ENCODE measurements around the gene ATP6V1C2.

Gene ATP6V1C2

DNA sequence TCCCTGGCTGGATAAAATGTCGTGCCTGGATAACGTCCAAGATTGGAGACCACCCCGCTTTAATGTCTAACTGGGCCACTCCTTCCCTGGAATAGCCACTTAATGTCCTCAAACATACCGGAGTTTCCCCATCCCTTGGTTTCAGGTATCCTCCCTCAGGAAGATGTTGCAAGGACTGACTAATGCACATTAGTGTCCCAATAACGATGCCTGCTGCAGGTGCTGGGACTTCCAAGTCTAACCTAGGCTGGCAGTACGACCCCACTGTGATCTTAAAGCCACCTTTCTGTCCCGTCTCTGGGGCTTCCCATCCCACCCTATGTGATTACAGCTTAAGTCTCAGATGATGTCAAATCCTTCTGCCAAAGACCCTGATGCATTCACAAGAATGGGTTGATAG, 1.1 kb upstream of the ATP6V1C2 start:
- H3K36me3 ChIP-seq (replicated peaks in 1 of 2; ENCODE audit: control insufficient read depth in 2 of 2, insufficient read depth in 2 of 2, low read length in 2 of 2), result no peaks in the 10 kb centered on the region
- no peak for DNase-seq (ENCODE audit: low spot score)
- no peak overlapping the region for H4K8ac ChIP-seq (ENCODE audit: low read depth, low read length)
- H3K14ac ChIP-seq (ENCODE audit: low read length), result no peak overlapping the region
- H3K27me3 ChIP-seq (ENCODE audit: control insufficient read depth in 3 of 3, insufficient read depth in 3 of 3, low read depth in 1 of 3, low read length in 3 of 3), result peaks cover 24 to 85% (median 45%) of the 10 kb centered on the region in 3 experiments
- peaks cover 4 to 13% of the 10 kb centered on the region in 2 donors for H3K4me1 ChIP-seq (ENCODE audit: control insufficient read depth in 2 of 2, insufficient read depth in 1 of 2, low read depth in 1 of 2, low read length in 2 of 2)
- no peak overlapping the region for H3K4me3 ChIP-seq (ENCODE audit: low read length in 2 of 2)
- H2BK12ac ChIP-seq (ENCODE audit: low read length), result no peak overlapping the region
- H3K79me1 ChIP-seq (ENCODE audit: low read depth, low read length), result no peaks in the 10 kb centered on the region
- H3K9ac ChIP-seq (ENCODE audit: low read depth, low read length, poor library complexity), result no peak overlapping the region
- no peak overlapping the region for H3K4me2 ChIP-seq (ENCODE audit: insufficient read depth, low read length, poor library complexity, severe bottlenecking)
- no peak overlapping the region for H2BK15ac ChIP-seq (ENCODE audit: low read length)
- H3K4ac ChIP-seq (ENCODE audit: low read length), result no peak overlapping the region
- H3K18ac ChIP-seq (ENCODE audit: low read length), result no peak overlapping the region
- no peak overlapping the region for H2AK5ac ChIP-seq (ENCODE audit: low read depth, low read length)
- H2AFZ ChIP-seq (ENCODE audit: low read length), result no peak overlapping the region
- WGBS, 2 donors (ENCODE audit: extremely low coverage in 2 of 2, insufficient read length in 2 of 2, insufficient replicate concordance in 1 of 2), result no CpG with 5 or more reads among the region's 7 CpGs
- H4K91ac ChIP-seq (ENCODE audit: low read depth, low read length, poor library complexity), result no peak overlapping the region
- H3K27ac ChIP-seq (replicated peaks; ENCODE audit: low read length), result no peak overlapping the region
- peaks cover 2 to 5% of the 10 kb centered on the region in 2 donors for H3K9me3 ChIP-seq (replicated peaks in 1 of 2; ENCODE audit: control insufficient read depth in 2 of 2, insufficient read depth in 1 of 2, low read depth in 1 of 2, low read length in 2 of 2)
- no peak overlapping the region for H2BK5ac ChIP-seq (ENCODE audit: low read length)
- no peak overlapping the region for H2BK120ac ChIP-seq (ENCODE audit: low read depth, low read length)
- H3K23ac ChIP-seq (ENCODE audit: low read depth, low read length, poor library complexity), result no peak overlapping the region

DNA sequence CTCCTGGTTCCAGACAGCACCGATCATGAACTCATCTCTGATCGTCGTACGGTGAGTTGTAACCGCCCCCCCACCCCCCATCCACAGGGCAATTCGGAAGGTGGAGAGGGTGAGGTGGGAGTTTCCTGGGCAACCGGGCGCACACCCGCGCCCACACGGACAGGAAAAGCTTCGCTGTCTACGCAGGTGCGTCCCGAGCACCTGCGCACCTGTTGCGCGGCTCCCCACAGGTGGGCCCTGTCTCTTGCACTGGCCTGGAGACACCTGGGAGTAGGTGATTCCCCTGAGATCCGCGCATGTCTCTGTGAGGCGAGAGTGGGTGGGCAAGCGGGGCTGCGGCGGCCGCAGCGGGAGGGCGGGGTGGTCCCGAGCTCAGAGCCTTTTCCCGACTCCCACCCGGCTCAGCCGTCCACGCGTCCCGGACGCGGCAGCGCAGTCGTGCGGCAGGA, 459 bp upstream of the ATP6V1C2 start:
- Histone ChIP-seq H3K27me3 (ENCODE audit: control insufficient read depth in 3 of 3, insufficient read depth in 3 of 3, low read depth in 1 of 3, low read length in 3 of 3) (peaks cover 24 to 84% (median 45%) of the 10 kb centered on the region in 3 experiments), H3K4me1 (ENCODE audit: control insufficient read depth in 2 of 2, insufficient read depth in 1 of 2, low read depth in 1 of 2, low read length in 2 of 2) (peaks cover 4 to 13% of the 10 kb centered on the region in 2 donors), H3K18ac (ENCODE audit: low read length) (peak overlapping the region; percentile 92), H4K8ac (ENCODE audit: low read depth, low read length) (no peak overlapping the region), H3K9ac (ENCODE audit: low read depth, low read length, poor library complexity) (no peak overlapping the region), H3K4me2 (ENCODE audit: insufficient read depth, low read length, poor library complexity, severe bottlenecking) (peak overlapping the region; percentile 98), H3K23ac (ENCODE audit: low read depth, low read length, poor library complexity) (peak overlapping the region; percentile 34), H2BK120ac (ENCODE audit: low read depth, low read length) (no peak overlapping the region), H3K4me3 (ENCODE audit: low read length in 2 of 2) (peak overlapping the region; percentile 37 to 68), H2BK12ac (ENCODE audit: low read length) (no peak overlapping the region), H2AFZ (ENCODE audit: low read length) (peak overlapping the region; percentile 83), H3K79me1 (ENCODE audit: low read depth, low read length) (no peaks in the 10 kb centered on the region), H3K4ac (ENCODE audit: low read length) (no peak overlapping the region), H2BK5ac (ENCODE audit: low read length) (no peak overlapping the region), H3K14ac (ENCODE audit: low read length) (no peak overlapping the region), H4K91ac (ENCODE audit: low read depth, low read length, poor library complexity) (no peak overlapping the region), H2AK5ac (ENCODE audit: low read depth, low read length) (peak overlapping the region; percentile 68), H3K36me3 (replicated peaks in 1 of 2; ENCODE audit: control insufficient read depth in 2 of 2, insufficient read depth in 2 of 2, low read length in 2 of 2) (no peaks in the 10 kb centered on the region), H3K9me3 (replicated peaks in 1 of 2; ENCODE audit: control insufficient read depth in 2 of 2, insufficient read depth in 1 of 2, low read depth in 1 of 2, low read length in 2 of 2) (peaks cover 2 to 5% of the 10 kb centered on the region in 2 donors), H3K27ac (replicated peaks; ENCODE audit: low read length) (no peak overlapping the region), H2BK15ac (ENCODE audit: low read length) (no peak overlapping the region)
- WGBS, 2 donors (ENCODE audit: extremely low coverage in 2 of 2, insufficient read length in 2 of 2, insufficient replicate concordance in 1 of 2), result no CpG with 5 or more reads among the region's 39 CpGs
- no peak for DNase-seq (ENCODE audit: low spot score)

DNA sequence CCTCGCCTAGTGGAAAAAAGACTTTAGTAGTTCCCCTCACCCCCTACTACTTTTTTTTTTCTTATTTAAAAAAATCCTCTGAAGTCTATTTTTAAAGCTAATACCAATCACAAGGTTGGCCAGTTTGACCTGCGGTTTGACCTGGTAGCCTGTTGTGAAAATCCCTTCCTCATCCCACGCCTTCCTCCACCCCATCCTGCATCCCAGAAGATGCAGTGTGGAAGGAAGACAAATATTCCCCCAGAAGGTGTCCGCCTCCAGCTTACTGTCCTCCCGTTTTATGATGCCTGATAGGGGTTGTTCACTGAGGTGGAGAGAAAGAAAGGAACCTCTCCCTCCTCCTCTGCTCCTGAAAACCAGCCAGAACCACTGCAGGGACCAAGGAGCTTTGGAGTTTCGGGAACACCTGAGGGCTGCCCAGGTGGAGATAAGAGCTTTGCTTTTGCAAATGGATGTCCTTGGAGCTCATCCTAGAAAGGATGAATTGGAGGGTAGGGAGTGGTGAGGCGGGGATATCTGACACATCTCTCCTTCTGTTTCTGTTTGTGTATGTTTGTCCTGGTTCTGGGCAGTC, 909 bp downstream of the ATP6V1C2 start:
- Histone ChIP-seq H2BK5ac (ENCODE audit: low read length) (no peak overlapping the region), H3K4ac (ENCODE audit: low read length) (no peak overlapping the region), H3K4me1 (ENCODE audit: control insufficient read depth in 2 of 2, insufficient read depth in 1 of 2, low read depth in 1 of 2, low read length in 2 of 2) (peaks cover 4 to 11% of the 10 kb centered on the region in 2 donors), H2BK15ac (ENCODE audit: low read length) (no peak overlapping the region), H3K18ac (ENCODE audit: low read length) (no peak overlapping the region), H4K8ac (ENCODE audit: low read depth, low read length) (no peak overlapping the region), H3K4me2 (ENCODE audit: insufficient read depth, low read length, poor library complexity, severe bottlenecking) (peak overlapping the region; percentile 98), H2BK120ac (ENCODE audit: low read depth, low read length) (no peak overlapping the region), H3K4me3 (ENCODE audit: low read length in 2 of 2) (no peak overlapping the region), H3K14ac (ENCODE audit: low read length) (no peak overlapping the region), H3K27me3 (ENCODE audit: control insufficient read depth in 3 of 3, insufficient read depth in 3 of 3, low read depth in 1 of 3, low read length in 3 of 3) (peaks cover 24 to 81% (median 45%) of the 10 kb centered on the region in 3 experiments), H3K36me3 (replicated peaks in 1 of 2; ENCODE audit: control insufficient read depth in 2 of 2, insufficient read depth in 2 of 2, low read length in 2 of 2) (no peaks in the 10 kb centered on the region), H3K9ac (ENCODE audit: low read depth, low read length, poor library complexity) (no peak overlapping the region), H3K79me1 (ENCODE audit: low read depth, low read length) (no peaks in the 10 kb centered on the region), H2AFZ (ENCODE audit: low read length) (no peak overlapping the region), H3K27ac (replicated peaks; ENCODE audit: low read length) (no peak overlapping the region), H3K23ac (ENCODE audit: low read depth, low read length, poor library complexity) (peak overlapping the region; percentile 73), H3K9me3 (replicated peaks in 1 of 2; ENCODE audit: control insufficient read depth in 2 of 2, insufficient read depth in 1 of 2, low read depth in 1 of 2, low read length in 2 of 2) (peaks cover 2 to 5% of the 10 kb centered on the region in 2 donors), H4K91ac (ENCODE audit: low read depth, low read length, poor library complexity) (no peak overlapping the region), H2AK5ac (ENCODE audit: low read depth, low read length) (no peak overlapping the region), H2BK12ac (ENCODE audit: low read length) (no peak overlapping the region)
- WGBS, 2 donors (ENCODE audit: extremely low coverage in 2 of 2, insufficient read length in 2 of 2, insufficient replicate concordance in 1 of 2), result no CpG with 5 or more reads among the region's 7 CpGs
- no peak for DNase-seq (ENCODE audit: low spot score)

DNA sequence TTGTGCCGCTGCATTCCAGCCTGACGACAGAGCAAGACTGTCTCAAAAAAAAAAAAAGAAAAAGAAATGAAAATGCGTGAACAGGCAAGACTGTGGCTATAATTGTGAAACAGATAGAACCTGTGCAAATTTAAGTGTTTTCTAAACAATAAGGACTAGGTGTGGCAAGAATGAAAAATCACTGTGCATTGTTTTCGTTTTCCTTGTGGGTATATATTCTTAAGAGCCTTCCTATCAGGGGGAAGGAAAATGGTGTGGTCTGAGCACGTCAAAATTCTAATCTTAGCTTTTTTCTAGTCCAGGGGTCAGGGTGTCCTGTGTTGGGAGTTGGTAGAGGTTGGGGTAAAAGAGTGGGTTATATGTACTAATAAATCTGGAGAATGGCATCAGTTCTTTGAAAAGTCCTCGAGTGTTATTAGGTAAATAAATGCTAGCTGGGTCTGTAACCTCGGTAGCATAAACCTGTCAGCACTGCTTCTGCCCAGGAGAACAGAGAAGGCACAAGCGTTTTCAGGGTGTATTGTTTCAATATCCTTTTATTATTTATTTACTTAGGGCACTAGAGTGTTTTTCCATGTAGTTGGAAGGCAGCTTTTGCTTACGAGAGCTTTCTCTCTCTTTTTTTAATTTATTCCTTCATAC, 11.6 kb downstream of the ATP6V1C2 start:
- H3K27me3 ChIP-seq (ENCODE audit: control insufficient read depth in 3 of 3, insufficient read depth in 3 of 3, low read depth in 1 of 3, low read length in 3 of 3), result peaks cover 0 to 13% (median 0%) of the 10 kb centered on the region in 3 experiments
- H3K79me1 ChIP-seq (ENCODE audit: low read depth, low read length), result no peaks in the 10 kb centered on the region
- H3K4me1 ChIP-seq (ENCODE audit: control insufficient read depth in 2 of 2, insufficient read depth in 1 of 2, low read depth in 1 of 2, low read length in 2 of 2), result no peaks in the 10 kb centered on the region
- no peak overlapping the region for H3K14ac ChIP-seq (ENCODE audit: low read length)
- no peak overlapping the region for H2BK120ac ChIP-seq (ENCODE audit: low read depth, low read length)
- H3K27ac ChIP-seq (replicated peaks; ENCODE audit: low read length), result no peak overlapping the region
- H3K9ac ChIP-seq (ENCODE audit: low read depth, low read length, poor library complexity), result no peak overlapping the region
- H3K9me3 ChIP-seq (replicated peaks in 1 of 2; ENCODE audit: control insufficient read depth in 2 of 2, insufficient read depth in 1 of 2, low read depth in 1 of 2, low read length in 2 of 2), result no peaks in the 10 kb centered on the region
- no peak overlapping the region for H4K91ac ChIP-seq (ENCODE audit: low read depth, low read length, poor library complexity)
- H2BK12ac ChIP-seq (ENCODE audit: low read length), result no peak overlapping the region
- no peak overlapping the region for H3K18ac ChIP-seq (ENCODE audit: low read length)
- no peak overlapping the region for H2AK5ac ChIP-seq (ENCODE audit: low read depth, low read length)
- WGBS, 2 donors (ENCODE audit: extremely low coverage in 2 of 2, insufficient read length in 2 of 2, insufficient replicate concordance in 1 of 2), result no CpG with 5 or more reads among the region's 9 CpGs
- H3K23ac ChIP-seq (ENCODE audit: low read depth, low read length, poor library complexity), result no peak overlapping the region
- no peak for DNase-seq (ENCODE audit: low spot score)
- no peak overlapping the region for H3K4me2 ChIP-seq (ENCODE audit: insufficient read depth, low read length, poor library complexity, severe bottlenecking)
- no peak overlapping the region for H3K4ac ChIP-seq (ENCODE audit: low read length)
- no peak overlapping the region for H3K4me3 ChIP-seq (ENCODE audit: low read length in 2 of 2)
- no peak overlapping the region for H2AFZ ChIP-seq (ENCODE audit: low read length)
- no peaks in the 10 kb centered on the region for H3K36me3 ChIP-seq (replicated peaks in 1 of 2; ENCODE audit: control insufficient read depth in 2 of 2, insufficient read depth in 2 of 2, low read length in 2 of 2)
- no peak overlapping the region for H2BK5ac ChIP-seq (ENCODE audit: low read length)
- H2BK15ac ChIP-seq (ENCODE audit: low read length), result no peak overlapping the region
- H4K8ac ChIP-seq (ENCODE audit: low read depth, low read length), result no peak overlapping the region

Measured in neuronal stem cell (in vitro differentiated cells).